Measurements from ENCODE around the gene RSBN1.

DNA sequence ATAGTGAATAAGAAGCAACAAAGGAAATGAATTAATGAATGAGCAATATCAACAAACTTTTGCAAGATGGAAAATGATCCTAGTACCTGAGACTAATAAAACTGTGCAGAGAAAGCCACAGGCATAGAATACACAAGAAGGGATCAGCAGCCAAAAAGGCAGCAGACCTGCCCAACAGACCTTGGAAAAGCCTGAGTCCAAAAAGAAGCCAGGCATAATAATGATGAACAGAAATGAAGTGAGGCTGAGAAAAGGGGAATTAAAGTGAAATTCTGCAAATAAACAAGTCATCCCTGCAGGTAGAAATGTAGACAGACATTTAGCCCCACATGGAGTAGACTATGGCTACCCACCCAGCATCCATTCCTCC, 42.7 kb downstream of the RSBN1 start:
- TF ChIP-seq EZH2 (IDR thresholded peaks at IDR 0.05) (no peak), POLR2AphosphoS5 (IDR thresholded peaks at IDR 0.05; ENCODE audit: borderline replicate concordance, low read depth, low read length) (no peak), FOXP2 (optimal IDR thresholded peaks at IDR 0.05; ENCODE audit: control extremely low read depth, extremely low read length, insufficient read depth) (no peak)
